Stimulated activated CD4-positive, alpha-beta T cell treated with anti-CD3 and anti-CD28 coated beads, TNF-alpha, amount 100 ng/mL, for 24 hours (primary cell): ENCODE results near the gene PAK6.

Experiments used
- DNase-seq, 3 experiments: peaks; one replicate each; pipeline ENCODE4 v3.0.0-alpha.2; 2020; ENCODE audit warnings: low read depth in 3 of 3

Gene PAK6

GRCh38 chr15:40292246-40292645 lies 53.4 kb downstream of the PAK6 start:
- no peak for DNase-seq

- no peak for DNase-seq
Observed at GRCh38 chr15:40293006-40293405, 54.1 kb downstream of the PAK6 start.

GRCh38 chr15:40293905-40294895 lies 55.3 kb downstream of the PAK6 start:
- DNase-seq = no peak

GRCh38 chr15:40295297-40295696 lies 56.4 kb downstream of the PAK6 start:
- no peak for DNase-seq

- no peak for DNase-seq
Observed at GRCh38 chr15:40295877-40296560, 57.2 kb downstream of the PAK6 start.

GRCh38 chr15:40296561-40297230 lies 57.8 kb downstream of the PAK6 start:
- DNase-seq = no peak

DNA sequence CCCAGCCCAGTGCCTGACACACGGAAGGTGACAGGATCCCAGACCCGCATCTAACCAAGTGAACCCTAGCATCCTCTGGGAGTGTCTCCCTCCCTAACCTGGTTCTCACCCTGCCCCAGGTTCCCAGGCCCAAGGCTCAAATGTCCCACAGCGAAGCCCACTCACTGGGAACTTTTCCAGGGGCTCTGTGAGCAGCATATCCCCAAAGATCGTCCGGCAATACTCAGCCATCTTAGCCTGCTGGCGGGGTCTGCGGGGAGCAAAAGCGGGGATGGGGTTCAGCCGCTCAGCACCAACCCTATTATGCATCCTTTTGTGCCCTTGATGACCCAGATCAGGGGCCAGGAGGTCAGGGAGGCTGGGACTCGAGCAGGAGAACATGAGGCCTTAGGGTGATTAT lies 58.5 kb downstream of the PAK6 start:
- no peak for DNase-seq

GRCh38 chr15:40298216-40298935 lies 59.5 kb downstream of the PAK6 start:
- DNase-seq = no peak

DNA sequence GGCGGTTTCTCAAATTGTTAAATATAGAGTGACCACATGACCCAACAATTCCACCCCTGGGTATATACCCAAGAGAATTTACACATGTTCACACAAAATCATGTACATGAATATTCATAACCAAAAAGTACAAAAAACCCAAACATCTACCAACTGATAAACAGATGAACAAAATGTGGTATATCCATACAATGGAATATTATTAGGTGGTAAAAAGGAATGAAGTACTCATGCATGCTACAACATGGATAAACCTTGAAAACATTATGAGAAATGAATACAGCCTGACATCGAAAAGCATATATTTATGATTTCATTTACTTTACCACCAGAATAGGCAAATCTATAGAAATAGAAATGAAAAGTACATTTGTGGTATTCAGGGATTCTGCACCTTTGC lies 61.5 kb downstream of the PAK6 start:
- DNase-seq = no peak

DNA sequence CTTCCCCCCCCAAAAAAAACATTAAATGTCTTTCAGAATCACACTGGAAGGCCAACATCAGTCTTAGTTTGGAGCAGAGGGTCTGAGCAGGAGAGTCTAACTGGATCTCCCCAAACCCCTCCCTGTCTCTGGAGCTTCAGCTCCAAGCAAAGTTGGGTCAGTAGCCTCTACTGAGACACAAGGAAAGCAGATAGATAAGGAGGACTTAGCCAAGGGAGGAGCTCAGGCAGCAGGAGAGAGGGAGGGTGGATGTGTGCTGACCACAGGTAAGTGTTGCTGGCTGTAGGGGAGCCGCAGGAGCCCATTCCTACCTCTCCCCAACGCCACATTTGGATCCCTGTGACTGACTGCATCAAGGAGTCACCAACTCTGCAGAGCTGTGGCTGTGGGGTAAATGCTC lies 61.9 kb downstream of the PAK6 start:
- DNase-seq = no peak

GRCh38 chr15:40301467-40302179 lies 62.8 kb downstream of the PAK6 start:
- no peak for DNase-seq

DNA sequence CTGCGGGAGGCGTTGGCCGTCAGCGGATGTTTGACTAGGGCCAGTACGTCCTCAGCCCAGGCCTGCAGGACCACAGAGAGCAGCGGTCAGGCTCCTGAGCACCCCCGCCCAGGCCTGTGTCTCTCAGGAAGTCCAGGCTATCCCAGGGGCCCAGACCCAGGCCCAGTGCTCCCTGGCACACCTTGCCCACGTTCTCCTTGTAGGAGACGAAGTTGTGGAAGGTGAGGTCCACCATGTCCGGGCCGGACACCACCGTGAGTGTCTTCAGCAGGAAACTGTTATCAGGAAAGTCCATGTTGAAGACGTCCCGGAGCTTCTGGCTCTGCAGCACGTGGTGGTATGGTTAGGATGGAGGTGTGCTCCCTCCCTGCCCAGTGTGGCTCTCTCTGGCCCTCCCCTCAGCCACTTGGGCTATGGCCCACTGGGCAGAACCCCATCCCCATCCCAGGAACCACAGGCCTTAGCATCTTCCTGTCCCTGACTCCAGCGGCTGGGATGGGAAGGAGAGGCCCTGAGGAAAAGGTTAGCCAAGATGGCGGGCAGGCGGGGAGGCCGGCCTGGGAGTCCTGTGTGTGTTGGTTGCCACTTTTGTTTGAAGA lies 63.5 kb downstream of the PAK6 start:
- no peak for DNase-seq

DNA sequence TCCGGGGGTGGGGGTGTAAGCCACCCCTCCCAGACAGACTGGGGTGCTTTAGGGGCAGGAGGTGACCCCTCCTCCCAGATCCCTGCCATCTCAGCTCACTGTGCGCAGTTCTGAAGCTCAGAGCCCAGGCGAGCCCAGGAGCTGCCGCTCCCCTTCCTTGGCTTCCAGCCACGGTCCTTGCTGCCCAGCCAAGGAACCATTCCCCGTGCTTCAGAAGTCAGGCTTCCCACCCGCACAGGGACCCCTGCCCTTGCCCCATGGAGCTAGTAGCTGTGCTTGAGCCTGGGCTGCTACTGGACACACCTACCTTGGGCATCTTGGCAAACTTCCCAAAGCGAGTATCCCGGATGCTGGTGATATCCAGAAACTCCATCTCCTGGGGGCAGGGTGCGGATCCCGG lies 64.1 kb downstream of the PAK6 start:
- DNase-seq = no peak

GRCh38 chr15:40303576-40303975 lies 64.7 kb downstream of the PAK6 start:
- DNase-seq = no peak

DNA sequence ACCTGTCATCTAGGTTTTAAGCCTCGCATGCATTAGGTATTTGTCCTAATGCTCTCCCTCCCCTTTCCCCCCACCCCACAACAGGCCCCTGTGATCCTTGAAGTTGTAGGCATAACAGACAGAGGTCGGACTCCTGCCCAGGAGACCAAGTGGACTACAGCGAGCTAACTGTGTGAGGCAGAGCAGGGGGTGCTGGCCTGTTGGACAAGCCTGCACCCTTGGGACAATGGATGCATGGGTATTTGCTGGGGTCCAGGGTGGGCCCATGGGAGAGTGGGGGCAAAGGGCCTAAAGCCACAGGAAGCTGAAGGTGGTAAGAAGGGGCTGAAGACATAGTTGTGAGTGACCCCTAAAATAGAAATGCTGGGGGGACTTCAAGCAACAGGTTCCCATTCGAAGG lies 66.4 kb downstream of the PAK6 start:
- no peak for DNase-seq

DNA sequence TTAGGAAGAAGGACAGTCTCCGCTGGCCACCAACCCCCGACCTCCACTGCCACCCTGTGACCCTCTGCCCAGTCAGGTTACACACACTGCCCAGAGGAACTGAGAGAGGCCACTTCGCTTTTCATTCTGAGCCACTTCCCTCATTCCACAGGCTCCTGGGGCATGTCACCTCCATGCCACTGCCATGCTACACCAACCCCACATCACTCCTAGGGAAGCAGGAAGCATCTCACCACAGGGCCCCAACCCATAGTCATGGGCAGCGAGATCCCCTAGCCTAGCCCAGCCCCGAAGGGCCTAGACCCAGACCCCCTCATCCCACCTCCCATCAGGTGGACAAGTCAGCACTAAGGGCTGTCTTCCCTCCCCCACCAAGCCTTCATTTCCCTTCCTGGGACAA lies 67.5 kb downstream of the PAK6 start:
- no peak for DNase-seq

- no peak for DNase-seq
Observed at GRCh38 chr15:40306908-40307307, 68.0 kb downstream of the PAK6 start.

GRCh38 chr15:40307421-40308211 lies 68.8 kb downstream of the PAK6 start, which contains the start of gene PLCB2:
Gene PLCB2, minus strand, starts transcription at chr15:40307935. Its CDS starts 263 bp downstream, at chr15:40307672.
- DNase-seq = peak in 2 of 3 experiments; percentile 32 to 61

GRCh38 chr15:40309344-40309862 lies 70.5 kb downstream of the PAK6 start:
- DNase-seq = no peak
